Brain pericyte (primary cell): ENCODE data around the gene MROH2B.

ENCODE experiments used
- DNase-seq: peaks from one replicate; pipeline ENCODE4 v3.0.0-alpha.2; 2012; ENCODE audit warnings: low read depth, low spot score

Gene MROH2B

GRCh38 chr5:40972434-40972833 is 98.7 kb downstream of the MROH2B start:
- no peak for DNase-seq

GRCh38 chr5:40962207-40962955 is 108.8 kb downstream of the MROH2B start:
- DNase-seq = no peak

- DNase-seq = no peak
Observed at GRCh38 chr5:40960037-40960436, 111.1 kb downstream of the MROH2B start.

- DNase-seq = no peak
Observed at GRCh38 chr5:40958811-40959210, 112.3 kb downstream of the MROH2B start.

- DNase-seq = no peak
Observed at GRCh38 chr5:40957048-40957447, 114.1 kb downstream of the MROH2B start.

- no peak for DNase-seq
Observed at GRCh38 chr5:40955313-40955712, 115.8 kb downstream of the MROH2B start.
